CD14-positive monocyte (primary cell): ENCODE measurements around the gene SFT2D2. TPM values are rescaled to one million over a fixed set of nuclear protein-coding genes. Genes with fewer than 3 reads are reported as not detected.
A peak's percentile ranks its signal among the peaks of the same experiment; 100 is the strongest.

Experiments used
- DNase-seq, 3 donors: peaks; one replicate each; pipeline ENCODE4 v3.0.0-alpha.2; 2011 to 2022
- H2AFZ ChIP-seq: 2 replicates; pipeline ENCODE4 v1.6.0; 2012; ENCODE audit warnings: mild to moderate bottlenecking, low read depth, low read length, inconsistent platforms; ENCODE audit not compliant: insufficient read depth, poor library complexity, severe bottlenecking
- H3K27ac ChIP-seq, 2 donors: 1 replicate in 1 of 2; 2 replicates in 1 of 2; pipeline ENCODE4 v1.5.1; 2012 to 2013; ENCODE audit warnings: low read length in 2 of 2, control low read depth in 1 of 2, inconsistent platforms in 1 of 2, low read depth in 1 of 2, mild to moderate bottlenecking in 1 of 2
- H3K27me3 ChIP-seq, 2 donors: one replicate each; pipeline versions ENCODE4 v1.6.0 to v1.6.1; 2011 to 2013; ENCODE audit warnings: low read length in 2 of 2; ENCODE audit not compliant: control insufficient read depth in 2 of 2, insufficient read depth in 2 of 2
- H3K36me3 ChIP-seq, 2 donors: replicated peaks in 1 of 2; 1 replicate in 1 of 2; 2 replicates in 1 of 2; pipeline versions ENCODE4 v1.5.1 to v1.6.1; 2012 to 2013; ENCODE audit warnings: low read length in 2 of 2, control low read depth in 1 of 2, inconsistent platforms in 1 of 2, mild to moderate bottlenecking in 1 of 2; ENCODE audit not compliant: insufficient read depth in 2 of 2, control insufficient read depth in 1 of 2
- H3K4me1 ChIP-seq, 2 donors: 1 replicate in 1 of 2; 2 replicates in 1 of 2; pipeline versions ENCODE4 v1.5.1 to v1.6.1; 2012 to 2013; ENCODE audit warnings: low read length in 2 of 2, control low read depth in 1 of 2, inconsistent platforms in 1 of 2, mild to moderate bottlenecking in 1 of 2, moderate library complexity in 1 of 2; ENCODE audit not compliant: insufficient read depth in 2 of 2, control insufficient read depth in 1 of 2
- H3K4me2 ChIP-seq: replicated peaks from 2 replicates; pipeline ENCODE3; 2012; ENCODE audit warnings: low read length, moderate library complexity, mild to moderate bottlenecking; ENCODE audit not compliant: poor library complexity, severe bottlenecking; ENCODE audit errors: extremely low read depth
- H3K4me3 ChIP-seq, 3 experiments: fragments of 200-600 bp in 1 of 3; sonication (generic) in 1 of 3; replicated peaks in 1 of 3; 1 replicate in 2 of 3; 2 replicates in 1 of 3; pipeline ENCODE4 v1.5.1; 2011 to 2013; ENCODE audit warnings: low read length in 3 of 3, mild to moderate bottlenecking in 3 of 3, control low read depth in 2 of 3, low read depth in 2 of 3, inconsistent platforms in 1 of 3, moderate library complexity in 1 of 3
- H3K79me2 ChIP-seq: 2 replicates; pipeline ENCODE4 v1.6.0; 2012; ENCODE audit warnings: mild to moderate bottlenecking, control low read depth, inconsistent platforms, low read length, moderate library complexity; ENCODE audit not compliant: insufficient read depth
- H3K9ac ChIP-seq: 2 replicates; pipeline ENCODE4 v1.6.0; 2017; ENCODE audit warnings: low read length, mild to moderate bottlenecking; ENCODE audit not compliant: insufficient read depth, poor library complexity, severe bottlenecking
- H3K9me3 ChIP-seq, 2 donors: replicated peaks in 1 of 2; 1 replicate in 1 of 2; 2 replicates in 1 of 2; pipeline versions ENCODE4 v1.5.1 to v1.6.1; 2012 to 2013; ENCODE audit warnings: low read length in 2 of 2, control low read depth in 1 of 2; ENCODE audit not compliant: control insufficient read depth in 1 of 2, insufficient read depth in 1 of 2
- H4K20me1 ChIP-seq: 2 replicates; pipeline ENCODE4 v1.6.0; 2012; ENCODE audit warnings: mild to moderate bottlenecking, low read length, control low read depth, moderate library complexity; ENCODE audit not compliant: insufficient read depth
- H3K27ac Mint-ChIP-seq, 7 donors: one replicate each; pipeline ENCODE4 v1.8.0; 2020; ENCODE audit warnings: mild to moderate bottlenecking in 7 of 7, mixed read lengths in 7 of 7, moderate library complexity in 6 of 7, inconsistent platforms in 2 of 7
- H3K27me3 Mint-ChIP-seq, 3 donors: one replicate each; pipeline ENCODE4 v1.8.0; 2021 to 2022; ENCODE audit warnings: low read depth in 3 of 3, mild to moderate bottlenecking in 3 of 3, mixed read lengths in 3 of 3, moderate library complexity in 3 of 3, inconsistent platforms in 1 of 3
- H3K36me3 Mint-ChIP-seq, 2 donors: one replicate each; pipeline ENCODE4 v1.8.0; 2020; ENCODE audit warnings: mixed read lengths in 2 of 2, inconsistent platforms in 1 of 2, mild to moderate bottlenecking in 1 of 2
- H3K4me1 Mint-ChIP-seq: one replicate; pipeline ENCODE4 v1.8.0; 2020; ENCODE audit warnings: mild to moderate bottlenecking, mixed read lengths
- H3K4me3 Mint-ChIP-seq, 2 donors: one replicate each; pipeline ENCODE4 v1.8.0; 2020; ENCODE audit warnings: mild to moderate bottlenecking in 2 of 2, mixed read lengths in 2 of 2, moderate library complexity in 1 of 2
- H3K9me3 Mint-ChIP-seq, 7 donors: one replicate each; pipeline ENCODE4 v1.8.0; 2020 to 2022; ENCODE audit warnings: mixed read lengths in 7 of 7, mild to moderate bottlenecking in 6 of 7, moderate library complexity in 6 of 7, inconsistent platforms in 2 of 7
- WGBS: methylation state at CpG from one replicate; pipeline ENCODE4 v1.1.5; 2013; ENCODE audit warnings: missing lambda C conversion rate; ENCODE audit not compliant: insufficient coverage; 5-methylcytosine and 5-hydroxymethylcytosine counted together
- intact Hi-C, 2 donors: fragments of 100-400 bp; cut with micrococcal nuclease; formaldehyde crosslinking; loops; one replicate each; pipeline versions ENCODE4 v1.15.0 to v1.15.1; 2023
- polyA plus RNA-seq, 3 donors: library from polyadenylated mRNA; depleted of rRNA in 1 of 3; unstranded in 2 of 3; stranded (reverse) in 1 of 3; fragments of 300-500 nt in 2 of 3; fragments of >200 nt in 1 of 3; fragmentation: Illumina TruSeq in 2 of 3; gene quantifications; 1 replicate in 2 of 3; 2 replicates in 1 of 3; pipeline ENCODE4 v1.2.3, GENCODE V29; 2012 to 2021
- TF ChIP-seq, protein P1 (sequence below): fragments of 200-600 bp; IDR thresholded peaks from one replicate; pipeline ENCODE4 v1.8.0; 2022; ENCODE audit warnings: antibody characterized with exemption, mild to moderate bottlenecking

SFT2D2 gene
- polyA plus RNA-seq, 3 donors, result 23.7 to 46.6 (median 34.9) TPM

DNA sequence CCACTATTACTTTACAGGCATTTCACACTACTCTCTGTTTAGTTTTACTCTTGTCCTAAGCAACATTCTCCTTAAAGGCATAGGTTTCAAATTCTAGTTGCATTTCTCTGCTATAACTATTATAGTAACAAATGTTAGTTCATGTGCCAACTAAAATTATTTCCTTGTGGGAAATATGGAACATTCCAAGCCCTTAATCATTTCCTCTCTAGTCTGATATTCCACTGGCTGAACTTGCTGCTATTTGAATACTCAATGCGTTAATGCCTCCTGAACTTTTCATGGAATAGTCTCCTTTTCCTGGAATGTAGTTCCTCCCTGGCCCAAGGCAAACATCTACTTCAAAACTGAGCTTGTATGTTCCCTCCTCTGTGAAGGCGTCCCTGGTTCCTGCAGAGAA lies 35.6 kb downstream of the SFT2D2 start:
- DNase-seq, result no peak
- Mint-ChIP-seq H3K4me3 (no peak overlapping the region), H3K27me3 (no peaks in the 10 kb centered on the region), H3K9me3 (peaks cover 3 to 12% (median 7%) of the 10 kb centered on the region in 7 donors), H3K4me1 (no peaks in the 10 kb centered on the region), H3K27ac (peak overlapping the region in 2 of 7 donors; percentile 0 to 37), H3K36me3 (peaks cover 51 to 84% of the 10 kb centered on the region in 2 donors)
- Histone ChIP-seq H3K4me3 (no peak overlapping the region), H3K9me3 (peaks cover 3 to 22% of the 10 kb centered on the region in 2 donors), H4K20me1 (peaks cover 52% of the 10 kb centered on the region), H3K4me2 (no peak overlapping the region), H3K27ac (no peak overlapping the region), H3K9ac (no peak overlapping the region), H3K27me3 (no peaks in the 10 kb centered on the region), H3K4me1 (no peaks in the 10 kb centered on the region), H2AFZ (no peak overlapping the region), H3K79me2 (peaks cover 8% of the 10 kb centered on the region), H3K36me3 (peaks cover 6 to 84% of the 10 kb centered on the region in 2 donors)
- intact Hi-C loops, result no loop called here
- TF ChIP-seq, protein P1, sequence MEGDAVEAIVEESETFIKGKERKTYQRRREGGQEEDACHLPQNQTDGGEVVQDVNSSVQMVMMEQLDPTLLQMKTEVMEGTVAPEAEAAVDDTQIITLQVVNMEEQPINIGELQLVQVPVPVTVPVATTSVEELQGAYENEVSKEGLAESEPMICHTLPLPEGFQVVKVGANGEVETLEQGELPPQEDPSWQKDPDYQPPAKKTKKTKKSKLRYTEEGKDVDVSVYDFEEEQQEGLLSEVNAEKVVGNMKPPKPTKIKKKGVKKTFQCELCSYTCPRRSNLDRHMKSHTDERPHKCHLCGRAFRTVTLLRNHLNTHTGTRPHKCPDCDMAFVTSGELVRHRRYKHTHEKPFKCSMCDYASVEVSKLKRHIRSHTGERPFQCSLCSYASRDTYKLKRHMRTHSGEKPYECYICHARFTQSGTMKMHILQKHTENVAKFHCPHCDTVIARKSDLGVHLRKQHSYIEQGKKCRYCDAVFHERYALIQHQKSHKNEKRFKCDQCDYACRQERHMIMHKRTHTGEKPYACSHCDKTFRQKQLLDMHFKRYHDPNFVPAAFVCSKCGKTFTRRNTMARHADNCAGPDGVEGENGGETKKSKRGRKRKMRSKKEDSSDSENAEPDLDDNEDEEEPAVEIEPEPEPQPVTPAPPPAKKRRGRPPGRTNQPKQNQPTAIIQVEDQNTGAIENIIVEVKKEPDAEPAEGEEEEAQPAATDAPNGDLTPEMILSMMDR, result no peak
- 100% methylated on average over 1 of the region's 2 CpGs for WGBS

DNA sequence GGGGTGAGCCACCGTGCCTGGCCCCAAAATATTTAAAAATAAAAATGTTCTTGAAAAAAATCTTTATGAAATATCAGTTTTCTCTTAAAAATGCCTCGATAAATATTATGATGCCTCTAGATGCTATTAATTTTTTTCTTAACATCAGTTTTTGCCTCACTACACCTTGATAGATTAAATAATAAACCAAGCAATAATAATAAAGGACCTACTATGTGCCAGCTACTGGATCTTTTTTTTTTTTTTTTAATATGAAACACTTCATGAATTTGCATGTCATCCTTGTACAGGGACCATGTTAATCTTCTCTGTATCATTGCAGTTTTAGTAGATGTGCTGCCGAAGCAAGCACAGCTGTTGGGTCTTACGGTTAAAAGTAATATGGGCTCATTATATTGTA lies 37.3 kb downstream of the SFT2D2 start:
- H3K36me3 Mint-ChIP-seq, result peaks cover 44 to 73% of the 10 kb centered on the region in 2 donors
- Histone ChIP-seq H4K20me1 (peaks cover 39% of the 10 kb centered on the region), H3K27me3 (no peaks in the 10 kb centered on the region), H3K27ac (no peak overlapping the region), H3K79me2 (peaks cover 8% of the 10 kb centered on the region), H3K9ac (no peak overlapping the region), H3K36me3 (peaks cover 6 to 77% of the 10 kb centered on the region in 2 donors), H2AFZ (no peak overlapping the region), H3K4me3 (no peak overlapping the region), H3K4me1 (no peaks in the 10 kb centered on the region), H3K9me3 (peaks cover 6 to 33% of the 10 kb centered on the region in 2 donors), H3K4me2 (no peak overlapping the region)
- no peaks in the 10 kb centered on the region for H3K4me1 Mint-ChIP-seq
- H3K27ac Mint-ChIP-seq, result no peak overlapping the region
- 100% methylated on average over 1 of the region's 4 CpGs for WGBS
- TF ChIP-seq, protein P1, result no peak
- DNase-seq, result no peak
- H3K4me3 Mint-ChIP-seq, result no peak overlapping the region
- H3K27me3 Mint-ChIP-seq, result no peaks in the 10 kb centered on the region
- H3K9me3 Mint-ChIP-seq, result peaks cover 2 to 15% (median 6%) of the 10 kb centered on the region in 7 donors
- intact Hi-C loops, result no loop called here
